Measurements from ENCODE around the gene ZPLD1. TPM values are rescaled to one million over a fixed set of nuclear protein-coding genes. Genes with fewer than 3 reads are reported as not detected.

Gene ZPLD1
- under 1 TPM in 1 of 4 donors, not detected in 3; 0.17 TPM for total RNA-seq
- polyA plus RNA-seq = not detected
- long read RNA-seq, donor 1 = 0 reads
- long read RNA-seq, donor 2 = 0 reads
- long read RNA-seq, donor 3 = 0 reads
- long read RNA-seq, donor 4 = 0 reads

GRCh38 chr3:102434715-102435114 lies at the start of gene ZPLD1:
Gene ZPLD1, plus strand, starts transcription at chr3:102435015. Its CDS starts 3,473 bp downstream, at chr3:102438488.
- intact Hi-C loops (cut with DNase I) = no loop called here
- ATAC-seq = no peak
- H3K27me3 ChIP-seq (ENCODE audit: control insufficient read depth, insufficient read depth) = no peaks in the 10 kb centered on the region
- no peak for DNase-seq
- no peak within 1 kb of the TSS for H3K27ac ChIP-seq (ENCODE audit: low read length)
- H3K4me1 ChIP-seq (ENCODE audit: control insufficient read depth, insufficient read depth, low read length) = no peaks in the 10 kb centered on the region
- H3K4me3 ChIP-seq (ENCODE audit: low read length) = no peak within 1 kb of the TSS
- no peaks in the 10 kb centered on the region for H3K9me3 ChIP-seq (ENCODE audit: control insufficient read depth, low read length)

GRCh38 chr3:102390171-102390864 lies 44.5 kb upstream of the ZPLD1 start:
- Histone ChIP-seq H3K9me3 (ENCODE audit: control insufficient read depth, low read length) (no peaks in the 10 kb centered on the region), H3K27me3 (ENCODE audit: control insufficient read depth, insufficient read depth) (no peaks in the 10 kb centered on the region), H3K4me3 (ENCODE audit: low read length) (no peak overlapping the region), H3K27ac (ENCODE audit: low read length) (no peak overlapping the region), H3K4me1 (ENCODE audit: control insufficient read depth, insufficient read depth, low read length) (no peaks in the 10 kb centered on the region)
- ATAC-seq (no peak), DNase-seq (no peak)
- intact Hi-C loops (cut with DNase I) = no loop called here
- 71% methylated on average over 7 of the region's 7 CpGs for WGBS

- Histone ChIP-seq H3K27ac (ENCODE audit: low read length) (no peak overlapping the region), H3K4me1 (ENCODE audit: control insufficient read depth, insufficient read depth, low read length) (no peaks in the 10 kb centered on the region), H3K27me3 (ENCODE audit: control insufficient read depth, insufficient read depth) (no peaks in the 10 kb centered on the region), H3K9me3 (ENCODE audit: control insufficient read depth, low read length) (no peaks in the 10 kb centered on the region), H3K4me3 (ENCODE audit: low read length) (no peak overlapping the region)
- ATAC-seq (no peak), DNase-seq (no peak)
- intact Hi-C loops (cut with DNase I) = no loop called here
- WGBS = 53% methylated on average over 1 of the region's 1 CpG
Measured at GRCh38 chr3:102390916-102391315, 43.9 kb upstream of the ZPLD1 start.

GRCh38 chr3:102391491-102391890 lies 43.3 kb upstream of the ZPLD1 start:
- no peak for ATAC-seq
- intact Hi-C loops (cut with DNase I) = no loop called here
- H3K4me3 ChIP-seq (ENCODE audit: low read length) = no peak overlapping the region
- 72% methylated on average over 2 of the region's 2 CpGs for WGBS
- H3K27ac ChIP-seq (ENCODE audit: low read length) = no peak overlapping the region
- no peaks in the 10 kb centered on the region for H3K9me3 ChIP-seq (ENCODE audit: control insufficient read depth, low read length)
- no peak for DNase-seq
- H3K4me1 ChIP-seq (ENCODE audit: control insufficient read depth, insufficient read depth, low read length) = no peaks in the 10 kb centered on the region
- H3K27me3 ChIP-seq (ENCODE audit: control insufficient read depth, insufficient read depth) = no peaks in the 10 kb centered on the region

GRCh38 chr3:102394517-102394916 lies 40.3 kb upstream of the ZPLD1 start:
- no peak overlapping the region for H3K27ac ChIP-seq (ENCODE audit: low read length)
- H3K4me1 ChIP-seq (ENCODE audit: control insufficient read depth, insufficient read depth, low read length) = no peaks in the 10 kb centered on the region
- intact Hi-C loops (cut with DNase I) = no loop called here
- no peaks in the 10 kb centered on the region for H3K9me3 ChIP-seq (ENCODE audit: control insufficient read depth, low read length)
- no peak overlapping the region for H3K4me3 ChIP-seq (ENCODE audit: low read length)
- ATAC-seq (no peak), DNase-seq (no peak)
- WGBS = 72% methylated on average over 1 of the region's 1 CpG
- H3K27me3 ChIP-seq (ENCODE audit: control insufficient read depth, insufficient read depth) = no peaks in the 10 kb centered on the region

GRCh38 chr3:102398176-102398575 lies 36.6 kb upstream of the ZPLD1 start:
- DNase-seq = no peak
- intact Hi-C loops (cut with DNase I) = no loop called here
- WGBS = 84% methylated on average over 1 of the region's 1 CpG
- Histone ChIP-seq H3K4me1 (ENCODE audit: control insufficient read depth, insufficient read depth, low read length) (no peaks in the 10 kb centered on the region), H3K27me3 (ENCODE audit: control insufficient read depth, insufficient read depth) (no peaks in the 10 kb centered on the region), H3K9me3 (ENCODE audit: control insufficient read depth, low read length) (no peaks in the 10 kb centered on the region), H3K27ac (ENCODE audit: low read length) (no peak overlapping the region), H3K4me3 (ENCODE audit: low read length) (no peak overlapping the region)
- ATAC-seq = no peak

- WGBS = 88% methylated on average over 5 of the region's 5 CpGs
- intact Hi-C loops (cut with DNase I) = no loop called here
- Histone ChIP-seq H3K27me3 (ENCODE audit: control insufficient read depth, insufficient read depth) (no peaks in the 10 kb centered on the region), H3K4me1 (ENCODE audit: control insufficient read depth, insufficient read depth, low read length) (no peaks in the 10 kb centered on the region), H3K27ac (ENCODE audit: low read length) (no peak overlapping the region), H3K9me3 (ENCODE audit: control insufficient read depth, low read length) (no peaks in the 10 kb centered on the region), H3K4me3 (ENCODE audit: low read length) (no peak overlapping the region)
- no peak for ATAC-seq
- no peak for DNase-seq
Measured at GRCh38 chr3:102398666-102399065, 36.1 kb upstream of the ZPLD1 start.

GRCh38 chr3:102400142-102400541 lies 34.7 kb upstream of the ZPLD1 start:
- H3K4me3 ChIP-seq (ENCODE audit: low read length) = no peak overlapping the region
- no peak for ATAC-seq
- H3K27me3 ChIP-seq (ENCODE audit: control insufficient read depth, insufficient read depth) = no peaks in the 10 kb centered on the region
- H3K9me3 ChIP-seq (ENCODE audit: control insufficient read depth, low read length) = no peaks in the 10 kb centered on the region
- no peak for DNase-seq
- WGBS = 85% methylated on average over 5 of the region's 5 CpGs
- H3K27ac ChIP-seq (ENCODE audit: low read length) = no peak overlapping the region
- intact Hi-C loops (cut with DNase I) = no loop called here
- H3K4me1 ChIP-seq (ENCODE audit: control insufficient read depth, insufficient read depth, low read length) = no peaks in the 10 kb centered on the region

GRCh38 chr3:102400766-102401165 lies 34.0 kb upstream of the ZPLD1 start:
- H3K4me3 ChIP-seq (ENCODE audit: low read length) = no peak overlapping the region
- intact Hi-C loops (cut with DNase I) = no loop called here
- ATAC-seq (no peak), DNase-seq (no peak)
- WGBS = 83% methylated on average over 2 of the region's 2 CpGs
- H3K27me3 ChIP-seq (ENCODE audit: control insufficient read depth, insufficient read depth) = no peaks in the 10 kb centered on the region
- H3K27ac ChIP-seq (ENCODE audit: low read length) = no peak overlapping the region
- no peaks in the 10 kb centered on the region for H3K4me1 ChIP-seq (ENCODE audit: control insufficient read depth, insufficient read depth, low read length)
- no peaks in the 10 kb centered on the region for H3K9me3 ChIP-seq (ENCODE audit: control insufficient read depth, low read length)

GRCh38 chr3:102410616-102411015 lies 24.2 kb upstream of the ZPLD1 start:
- no peaks in the 10 kb centered on the region for H3K9me3 ChIP-seq (ENCODE audit: control insufficient read depth, low read length)
- intact Hi-C loops (cut with DNase I) = no loop called here
- H3K27me3 ChIP-seq (ENCODE audit: control insufficient read depth, insufficient read depth) = no peaks in the 10 kb centered on the region
- no peak for ATAC-seq
- no peak for DNase-seq
- H3K4me1 ChIP-seq (ENCODE audit: control insufficient read depth, insufficient read depth, low read length) = no peaks in the 10 kb centered on the region
- H3K4me3 ChIP-seq (ENCODE audit: low read length) = no peak overlapping the region
- no peak overlapping the region for H3K27ac ChIP-seq (ENCODE audit: low read length)

GRCh38 chr3:102415553-102415952 lies 19.3 kb upstream of the ZPLD1 start:
- Histone ChIP-seq H3K9me3 (ENCODE audit: control insufficient read depth, low read length) (no peaks in the 10 kb centered on the region), H3K27ac (ENCODE audit: low read length) (no peak overlapping the region), H3K27me3 (ENCODE audit: control insufficient read depth, insufficient read depth) (no peaks in the 10 kb centered on the region), H3K4me1 (ENCODE audit: control insufficient read depth, insufficient read depth, low read length) (no peaks in the 10 kb centered on the region), H3K4me3 (ENCODE audit: low read length) (peak overlapping the region; percentile 35)
- 38% methylated on average over 2 of the region's 2 CpGs for WGBS
- DNase-seq (no peak), ATAC-seq (no peak)
- intact Hi-C loops (cut with DNase I) = no loop called here

GRCh38 chr3:102419786-102420185 lies 15.0 kb upstream of the ZPLD1 start:
- Histone ChIP-seq H3K27me3 (ENCODE audit: control insufficient read depth, insufficient read depth) (no peaks in the 10 kb centered on the region), H3K9me3 (ENCODE audit: control insufficient read depth, low read length) (no peaks in the 10 kb centered on the region)
- ATAC-seq = no peak

More at GRCh38 chr3:102419786-102420185, 15.0 kb upstream of the ZPLD1 start:
- intact Hi-C loops (cut with DNase I) = no loop called here
- Histone ChIP-seq H3K27ac (ENCODE audit: low read length) (no peak overlapping the region), H3K4me3 (ENCODE audit: low read length) (no peak overlapping the region), H3K4me1 (ENCODE audit: control insufficient read depth, insufficient read depth, low read length) (no peaks in the 10 kb centered on the region)
- no peak for DNase-seq
